HG02623 (cell line): Measurements from ENCODE around the gene HGS.

ENCODE experiments used
- ATAC-seq: cut with Tn5 transposase; IDR thresholded peaks from one replicate; pipeline ENCODE4 v1.9.1; 2021; ENCODE audit warnings: moderate library complexity; ENCODE audit not compliant: unreplicated experiment

The HGS gene

DNA sequence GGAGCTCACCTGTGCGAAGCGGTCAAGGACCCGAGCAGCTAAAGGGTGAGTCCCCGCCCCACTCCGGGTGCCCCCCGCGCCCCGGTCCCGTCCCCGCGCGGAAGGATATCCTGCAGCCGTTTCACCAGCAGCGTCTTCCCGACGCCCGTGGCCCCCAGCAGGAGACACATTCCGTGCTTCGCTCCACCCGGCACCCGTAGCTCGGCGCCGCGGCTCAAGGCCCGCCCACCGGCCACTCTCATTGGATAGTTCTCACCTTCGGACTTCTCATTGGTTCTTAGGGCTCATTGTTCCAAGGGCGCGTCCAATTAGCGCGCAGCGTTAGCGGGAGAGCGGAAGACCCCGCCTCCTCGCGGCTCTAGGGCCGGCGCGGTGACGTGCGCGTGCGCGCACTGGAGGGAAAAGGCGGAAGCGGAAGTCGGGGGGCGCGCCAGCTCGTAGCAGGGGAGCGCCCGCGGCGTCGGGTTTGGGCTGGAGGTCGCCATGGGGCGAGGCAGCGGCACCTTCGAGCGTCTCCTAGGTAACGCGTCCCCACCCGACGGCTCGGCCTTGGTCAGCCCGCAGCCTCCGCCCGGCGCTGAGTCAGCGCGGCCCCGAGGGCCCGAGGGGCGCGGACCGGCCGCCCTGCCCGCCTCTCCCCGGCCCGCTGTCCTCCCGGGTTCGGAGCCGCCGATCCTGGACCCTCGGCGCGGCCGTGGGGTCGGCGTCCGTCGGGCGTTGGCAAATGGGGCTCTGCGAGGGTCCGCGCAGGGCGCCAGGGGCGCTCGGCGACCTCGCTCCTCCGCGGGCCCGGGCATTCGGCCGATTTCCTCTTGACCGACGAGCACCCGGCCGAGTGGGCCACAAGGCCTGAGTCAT, at the start of gene HGS, which contains the start of gene ARL16:
HGS (plus strand) TSS at position 428 of the 858 bp plus-strand sequence; CDS start at position 484, 56 bp downstream.
ARL16 (minus strand) TSS at position 214 of the 858 bp plus-strand sequence; CDS start at position 170, 44 bp downstream.
- peak; percentile 87 for ATAC-seq

DNA sequence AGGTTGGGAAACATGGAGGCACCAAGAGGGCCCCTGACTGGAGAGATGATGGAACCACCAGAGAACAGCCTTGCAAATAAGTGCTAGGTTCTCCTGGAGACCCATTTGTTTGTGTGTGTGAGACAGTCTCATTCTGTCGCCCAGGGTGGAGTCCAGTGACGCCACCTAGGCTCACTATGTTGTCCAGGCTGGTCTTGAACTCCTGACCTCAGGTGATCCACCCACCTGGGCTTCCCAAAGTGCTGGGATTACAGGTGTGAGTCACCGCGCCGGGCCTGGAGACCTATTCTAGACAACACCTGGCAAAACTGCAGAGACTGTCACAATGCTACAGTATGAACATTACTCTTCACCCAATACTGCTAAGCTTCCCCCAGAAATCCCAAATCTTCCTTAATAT, 48.4 kb upstream of the HGS start:
- ATAC-seq = no peak

- no peak for ATAC-seq
Measured at GRCh38 chr17:81635973-81636504, 47.8 kb upstream of the HGS start.

GRCh38 chr17:81636505-81637288, 47.1 kb upstream of the HGS start, which contains the start of the genes NPLOC4 and TSPAN10:
Gene NPLOC4, minus strand, starts transcription at chr17:81637112. Its CDS starts 182 bp downstream, at chr17:81636930.
Gene TSPAN10, plus strand, starts transcription at chr17:81637196. Its CDS starts 5,217 bp downstream, at chr17:81642413.
- ATAC-seq = peak; percentile 76

DNA sequence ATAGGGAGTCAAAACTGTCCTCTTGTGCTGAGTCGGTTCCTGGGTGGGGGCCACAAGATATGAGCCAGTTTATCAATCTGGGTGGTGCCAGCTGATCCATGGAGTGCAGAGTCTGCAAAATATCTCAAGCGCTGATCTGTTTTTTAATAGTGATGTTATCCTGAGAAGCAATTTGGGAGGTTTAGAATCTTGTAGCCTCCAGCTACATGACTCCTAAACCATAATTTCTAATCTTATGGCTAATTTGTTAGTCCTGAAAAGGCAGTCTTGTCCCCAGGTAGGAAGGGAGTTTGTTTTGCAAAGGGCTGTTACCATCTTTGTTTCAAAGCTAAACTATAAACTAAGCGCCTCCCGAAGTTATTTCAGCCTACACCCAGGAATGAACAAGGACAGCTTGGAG, 45.1 kb upstream of the HGS start:
- ATAC-seq = no peak

DNA sequence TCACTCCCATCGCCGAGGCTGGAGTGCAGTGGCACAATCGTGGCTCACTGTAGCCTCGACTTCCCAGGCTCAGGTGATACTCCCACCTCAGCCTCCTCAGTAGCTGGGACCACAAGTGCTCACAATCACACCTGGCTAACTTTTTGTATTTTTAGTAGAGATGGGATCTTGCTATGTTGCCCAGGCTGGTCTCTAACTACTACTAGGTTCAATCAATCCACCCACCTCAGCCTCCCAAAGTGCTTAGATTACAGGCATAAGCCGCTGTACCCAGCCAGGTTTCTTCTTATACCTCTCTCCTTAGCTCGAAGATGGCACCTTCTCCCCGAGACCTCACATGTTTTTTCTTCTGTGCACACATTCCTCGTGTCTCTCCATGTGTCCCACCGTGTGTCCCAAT, 43.8 kb upstream of the HGS start:
- ATAC-seq = no peak

DNA sequence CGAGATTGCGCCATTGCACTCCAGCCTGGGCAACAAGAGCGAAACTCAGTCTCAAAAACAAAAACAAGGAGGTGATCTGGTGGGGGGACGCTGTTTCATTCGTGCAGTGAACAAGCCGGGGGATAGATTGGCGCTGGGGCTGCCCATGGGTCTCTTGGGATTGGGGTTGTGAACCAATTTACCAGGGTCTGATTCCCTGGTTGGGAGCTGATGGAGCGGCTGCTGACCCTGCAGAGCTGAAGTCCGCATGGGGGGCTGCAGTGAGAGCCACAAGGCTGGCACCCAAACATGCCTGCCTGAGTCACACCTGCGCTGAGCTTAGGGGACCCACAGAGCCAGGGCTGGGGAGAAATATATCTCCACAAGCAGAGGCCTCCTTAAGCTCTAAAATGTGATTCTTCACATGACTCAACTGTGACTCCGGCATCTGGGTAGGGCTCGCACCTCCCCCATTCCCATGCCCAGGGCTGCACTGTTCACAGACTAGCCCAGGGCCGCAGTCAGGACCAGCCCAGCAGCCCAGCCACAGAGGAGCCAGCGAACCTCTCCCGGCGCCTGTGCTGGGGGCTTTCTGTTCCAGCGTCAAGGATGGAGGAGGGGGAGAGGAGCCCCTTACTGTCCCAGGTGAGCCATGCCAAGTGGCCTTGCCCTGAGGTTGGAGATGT, 41.9 kb upstream of the HGS start:
- no peak for ATAC-seq

- no peak for ATAC-seq
Measured at GRCh38 chr17:81644496-81644895, 39.3 kb upstream of the HGS start.

- no peak for ATAC-seq
Measured at GRCh38 chr17:81644976-81645952, 38.5 kb upstream of the HGS start.

DNA sequence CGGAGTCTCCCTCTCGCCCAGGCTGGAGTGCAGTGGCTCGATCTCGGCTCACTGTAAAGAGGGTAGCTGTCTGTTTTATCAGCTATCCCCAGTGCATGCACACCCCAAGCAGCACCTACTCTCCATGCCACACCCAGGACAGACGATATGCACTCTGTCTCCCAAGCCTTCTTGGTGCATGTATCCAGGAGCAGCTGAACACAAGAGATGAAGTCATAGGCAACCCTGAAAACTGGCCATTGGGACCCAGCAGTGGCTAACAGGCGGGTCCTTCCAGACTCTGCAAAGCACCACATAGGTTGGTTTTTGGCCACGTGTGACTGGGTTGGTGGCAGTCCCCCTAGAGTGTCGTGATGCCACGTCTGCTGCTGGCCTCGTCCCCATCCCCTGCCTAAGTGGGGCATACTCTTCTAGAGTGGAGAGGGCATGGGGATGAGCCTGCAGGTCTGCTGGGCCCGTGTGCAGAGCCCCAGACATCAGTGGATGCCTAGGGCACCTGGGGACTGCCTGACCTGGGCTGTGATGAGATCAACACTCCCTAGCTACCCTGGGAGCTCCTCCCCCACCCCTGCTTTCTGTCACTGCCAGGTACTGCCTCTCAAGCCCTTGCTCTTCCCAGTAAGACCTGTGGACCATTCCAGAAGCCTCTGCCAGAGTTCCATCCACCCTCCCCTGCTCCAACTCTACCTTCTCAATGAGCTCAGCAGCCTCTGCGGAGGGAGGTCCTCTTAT, 36.8 kb upstream of the HGS start:
- no peak for ATAC-seq

DNA sequence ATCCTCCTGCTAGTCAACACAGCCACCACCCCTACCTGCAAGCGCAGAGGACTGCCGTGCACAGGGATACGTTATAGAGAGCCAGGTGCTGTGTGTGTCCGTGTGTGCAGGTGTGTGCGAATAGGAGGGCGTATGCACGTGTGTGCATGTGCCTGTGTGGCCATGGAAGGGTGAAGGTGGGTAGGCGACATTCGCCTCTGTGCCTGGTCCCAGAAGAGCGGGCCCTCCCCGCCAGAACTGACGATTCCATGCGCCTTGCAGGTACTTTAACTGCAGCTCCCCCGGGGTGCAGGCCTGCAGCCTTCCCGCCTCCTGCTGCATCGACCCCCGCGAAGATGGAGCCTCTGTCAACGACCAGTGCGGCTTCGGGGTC, 36.2 kb upstream of the HGS start:
- ATAC-seq = no peak

- ATAC-seq = no peak
Measured at GRCh38 chr17:81648013-81648706, 35.7 kb upstream of the HGS start.

DNA sequence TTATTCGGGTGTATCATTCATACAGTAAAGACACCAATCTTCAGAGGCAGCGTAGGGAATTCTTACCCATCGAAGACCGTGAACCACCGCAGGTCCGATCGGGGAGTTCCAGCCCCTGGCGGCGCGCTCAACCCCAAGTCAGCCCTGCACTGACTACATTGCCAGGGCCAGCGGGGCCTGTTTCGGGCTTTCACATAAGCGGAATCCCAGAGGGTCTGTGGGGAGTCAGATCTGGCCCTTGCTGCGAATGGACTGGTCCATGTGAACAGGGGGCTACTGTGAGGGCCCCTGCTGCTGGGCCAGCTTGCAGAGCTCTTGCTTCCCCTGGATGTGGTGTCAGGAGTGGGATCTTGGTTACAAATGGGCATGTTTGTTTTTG, 35.1 kb upstream of the HGS start:
- no peak for ATAC-seq

DNA sequence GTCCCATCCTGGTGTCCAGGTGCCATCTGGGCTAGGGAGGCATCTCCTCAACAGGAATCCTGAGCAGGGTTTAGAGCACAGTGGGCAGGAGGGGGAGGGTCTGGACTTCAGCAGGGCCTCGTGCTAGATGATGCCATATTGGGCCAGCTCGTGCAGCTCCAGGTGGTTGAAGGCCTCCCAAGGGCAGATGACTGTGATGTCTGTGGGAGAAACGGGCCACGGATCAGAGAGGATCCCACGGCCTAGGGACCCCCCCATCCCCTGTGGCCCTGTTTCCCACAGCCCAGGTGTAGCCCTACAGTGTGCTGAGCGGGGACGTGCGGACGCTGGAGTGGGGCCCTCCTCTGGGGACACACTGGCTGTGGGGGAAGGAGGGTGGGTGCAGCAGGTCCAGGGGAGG, 32.9 kb upstream of the HGS start:
- no peak for ATAC-seq

DNA sequence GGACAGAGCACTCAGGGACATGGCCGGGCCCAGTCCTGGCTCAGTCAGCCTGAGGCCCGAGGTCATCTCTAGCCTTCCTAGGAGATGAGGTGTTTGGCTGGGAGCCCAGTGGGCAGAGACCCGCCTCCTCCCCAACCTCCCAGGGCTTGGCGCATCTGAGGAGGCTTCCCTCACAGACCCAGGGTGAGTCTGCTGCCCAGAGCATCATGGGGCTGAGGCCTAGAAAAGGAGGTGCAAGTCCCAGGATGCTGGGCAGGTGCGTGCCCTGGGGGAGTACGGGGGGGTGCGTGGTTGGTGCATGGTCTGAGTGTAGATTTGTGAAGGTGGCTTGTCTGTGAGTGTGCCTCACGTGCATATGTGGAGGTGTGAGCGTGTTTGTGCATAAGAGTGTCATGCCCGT, 32.1 kb upstream of the HGS start:
- no peak for ATAC-seq

GRCh38 chr17:81652906-81653771, 30.7 kb upstream of the HGS start:
- no peak for ATAC-seq

DNA sequence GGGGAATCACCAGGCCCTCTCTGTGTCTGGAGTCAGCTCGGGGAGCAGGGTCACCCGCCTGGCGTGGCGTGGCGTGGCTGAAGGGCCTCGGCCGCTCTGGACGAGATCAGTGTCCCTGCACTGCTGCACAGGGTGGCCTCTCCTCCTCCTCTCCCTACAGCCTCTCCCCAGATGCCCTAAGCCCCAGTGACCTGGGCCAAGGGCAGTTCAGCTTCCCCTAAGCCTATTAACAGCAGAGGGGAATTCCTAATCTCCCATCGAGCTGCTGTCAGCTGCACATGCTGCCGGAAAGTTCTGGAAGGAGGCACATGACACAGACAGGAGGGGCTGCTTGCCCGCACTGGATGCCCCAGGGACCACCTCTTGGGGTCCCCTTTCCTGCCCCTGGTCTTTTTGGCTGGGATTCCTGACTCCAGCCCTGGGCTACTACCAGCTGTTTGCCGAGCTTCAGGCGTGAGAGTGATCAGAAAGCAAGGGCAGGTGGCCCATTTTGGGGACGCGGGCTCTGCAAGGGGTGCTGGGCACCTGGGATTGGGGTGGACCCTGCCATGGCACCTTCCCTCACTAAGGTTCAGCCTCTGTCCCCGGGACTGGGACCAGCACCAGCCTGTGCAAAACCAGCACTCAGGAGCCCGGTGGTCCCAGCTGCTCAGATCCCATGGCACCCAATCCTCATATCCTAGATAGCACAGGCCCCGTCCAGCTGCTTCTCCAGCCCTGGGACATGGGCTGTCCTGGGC, 28.3 kb upstream of the HGS start:
- no peak for ATAC-seq
